GM21786 (cell line): Measurements from ENCODE around the gene PGC.

Source experiments
- ATAC-seq: cut with Tn5 transposase; IDR thresholded peaks from one replicate; pipeline ENCODE4 v1.9.1; 2021; ENCODE audit not compliant: unreplicated experiment

Gene PGC

GRCh38 chr6:41748542-41748941 lies 1.3 kb upstream of the PGC start:
- ATAC-seq, result no peak

GRCh38 chr6:41748102-41748477 lies 893 bp upstream of the PGC start:
- ATAC-seq, result no peak

GRCh38 chr6:41746107-41746506 lies 1.1 kb downstream of the PGC start:
- ATAC-seq, result no peak

- ATAC-seq, result no peak
Observed at GRCh38 chr6:41744236-41744787, 2.9 kb downstream of the PGC start.

- no peak for ATAC-seq
Observed at GRCh38 chr6:41743406-41744235, 3.6 kb downstream of the PGC start.

GRCh38 chr6:41741625-41742490 lies 5.3 kb downstream of the PGC start:
- no peak for ATAC-seq

- ATAC-seq, result no peak
Observed at GRCh38 chr6:41740366-41741162, 6.6 kb downstream of the PGC start.

- no peak for ATAC-seq
Observed at GRCh38 chr6:41739041-41739440, 8.2 kb downstream of the PGC start.

GRCh38 chr6:41737591-41738130 lies 9.5 kb downstream of the PGC start:
- ATAC-seq, result no peak

GRCh38 chr6:41736800-41737555 lies 10.2 kb downstream of the PGC start:
- ATAC-seq, result no peak

GRCh38 chr6:41736186-41736733 lies 10.9 kb downstream of the PGC start:
- no peak for ATAC-seq

- ATAC-seq, result peak; percentile 43
Observed at GRCh38 chr6:41735427-41736185, 11.6 kb downstream of the PGC start, which contains the start of gene TFEB. Gene TFEB (minus strand): TSS chr6:41735608. CDS start chr6:41691213, 44,395 bp downstream.

GRCh38 chr6:41734666-41735426 lies 12.4 kb downstream of the PGC start:
- peak; percentile 18 for ATAC-seq

- peak; percentile 33 for ATAC-seq
Observed at GRCh38 chr6:41733707-41734665, 13.2 kb downstream of the PGC start.

GRCh38 chr6:41733360-41733706 lies 13.9 kb downstream of the PGC start:
- ATAC-seq, result no peak

- ATAC-seq, result peak; percentile 37
Observed at GRCh38 chr6:41732591-41733359, 14.4 kb downstream of the PGC start.
